SK-N-SH (cell line): ENCODE results near the gene GNB2. TPM values are rescaled to one million over a fixed set of nuclear protein-coding genes. Genes with fewer than 3 reads are reported as not detected.
"Not testable (repeated sequence)": the region's sequence is repeated elsewhere in the genome, so short reads cannot be mapped to it uniquely, and the experiment has no call there.

ENCODE experiments used
- CTCF ChIA-PET: fragments of 300-600, 350-600 bp; formaldehyde crosslinking; extraction: SDS; loops from one replicate; lab custom pipeline; 2021; lab: Yijun Ruan, JAX
- POLR2A ChIA-PET: fragments of 350-600 bp; sonication (Branson Sonifier 250); formaldehyde crosslinking; extraction: SDS; loops from one replicate; lab custom pipeline; 2020; ENCODE audit warnings: antibody characterized with exemption, inconsistent platforms; lab: Yijun Ruan, JAX
- DNase-seq: peaks from one replicate; pipeline ENCODE4 v3.0.0; 2012
- H2AFZ ChIP-seq: fragments of 200-600 bp; sonication (generic); 2 replicates; pipeline ENCODE4 v1.8.1; 2016; ENCODE audit warnings: antibody characterized with exemption, mild to moderate bottlenecking, low read depth
- H3F3A ChIP-seq: fragments of 200-600 bp; sonication (generic); replicated peaks from 2 replicates; pipeline ENCODE3; 2016; ENCODE audit warnings: antibody characterized with exemption, mild to moderate bottlenecking; ENCODE audit not compliant: insufficient read depth
- H3K27ac ChIP-seq, 2 experiments: fragments of 200-500 bp in 1 of 2; fragments of 200-600 bp in 1 of 2; sonication (Bioruptor generic) in 1 of 2; sonication (generic), shearing (Covaris generic) in 1 of 2; 2 replicates each; pipeline versions ENCODE4 v1.5.1 to v1.6.1; 2014 to 2016; ENCODE audit warnings: low read depth in 2 of 2, inconsistent platforms in 1 of 2, low read length in 1 of 2, mild to moderate bottlenecking in 1 of 2, mixed read lengths in 1 of 2
- H3K27me3 ChIP-seq: fragments of 200-600 bp; sonication (generic), shearing (Covaris generic); 2 replicates; pipeline ENCODE4 v1.6.1; 2016; ENCODE audit warnings: mixed run types; ENCODE audit not compliant: insufficient read depth
- H3K36me3 ChIP-seq, 2 experiments: fragments of 200-500 bp in 1 of 2; fragments of 200-600 bp in 1 of 2; sonication (Bioruptor generic) in 1 of 2; sonication (generic) in 1 of 2; replicated peaks in 1 of 2; 2 replicates each; pipeline versions ENCODE3 to v1.5.1; 2014 to 2016; ENCODE audit warnings: low read length in 1 of 2, mild to moderate bottlenecking in 1 of 2; ENCODE audit not compliant: insufficient read depth in 2 of 2, control insufficient read depth in 1 of 2
- H3K4me1 ChIP-seq, 2 experiments: fragments of 200-500 bp in 1 of 2; fragments of 200-600 bp in 1 of 2; sonication (Bioruptor generic) in 1 of 2; sonication (generic), shearing (Covaris generic) in 1 of 2; 2 replicates each; pipeline versions ENCODE4 v1.5.1 to v1.6.1; 2014 to 2016; ENCODE audit warnings: low read depth in 1 of 2, low read length in 1 of 2, mixed run types in 1 of 2; ENCODE audit not compliant: insufficient read depth in 2 of 2, control insufficient read depth in 1 of 2
- H3K4me2 ChIP-seq: fragments of 200-600 bp; sonication (generic), shearing (Covaris generic); 2 replicates; pipeline ENCODE4 v1.6.1; 2017; ENCODE audit warnings: mixed run types
- H3K4me3 ChIP-seq, 2 experiments: fragments of 200-500 bp in 1 of 2; fragments of 200-600 bp in 1 of 2; sonication (Bioruptor generic) in 1 of 2; sonication (generic), shearing (Covaris generic) in 1 of 2; 2 replicates each; pipeline versions ENCODE4 v1.5.1 to v1.8.1; 2014 to 2016; ENCODE audit warnings: low read depth in 2 of 2, inconsistent platforms in 1 of 2, low read length in 1 of 2, mild to moderate bottlenecking in 1 of 2, mixed read lengths in 1 of 2, moderate library complexity in 1 of 2
- H3K79me2 ChIP-seq: fragments of 200-600 bp; sonication (generic); 2 replicates; pipeline ENCODE4 v1.8.1; 2017; ENCODE audit warnings: mild to moderate bottlenecking; ENCODE audit not compliant: insufficient read depth
- H3K9ac ChIP-seq: fragments of 200-600 bp; sonication (generic); 2 replicates; pipeline ENCODE4 v1.6.1; 2017; ENCODE audit warnings: mixed run types
- H3K9me2 ChIP-seq: fragments of 200-600 bp; sonication (generic); 2 replicates; pipeline ENCODE4 v1.6.1; 2017; ENCODE audit warnings: mixed run types
- H3K9me3 ChIP-seq: fragments of 200-600 bp; sonication (generic); 2 replicates; pipeline ENCODE4 v1.6.1; 2017; ENCODE audit warnings: mixed run types, mild to moderate bottlenecking, moderate library complexity
- H4K20me1 ChIP-seq: fragments of 200-600 bp; sonication (generic); 2 replicates; pipeline ENCODE4 v1.6.1; 2017; ENCODE audit warnings: mild to moderate bottlenecking, mixed run types; ENCODE audit not compliant: insufficient read depth
- CHD2 ChIP-seq: fragments of 150-350 bp; IDR thresholded peaks from 2 replicates; pipeline ENCODE4 v1.6.1; 2018; ENCODE audit warnings: low read length; ENCODE audit not compliant: partially characterized antibody
- EP300 ChIP-seq, 2 experiments: IDR thresholded peaks; 2 replicates each; pipeline versions ENCODE4 v1.4.0 to v1.6.1; 2012; ENCODE audit warnings: borderline replicate concordance in 1 of 2, low read depth in 1 of 2, low read length in 1 of 2
- EZH2phosphoT487 ChIP-seq: fragments of 200-600 bp; sonication (generic); IDR thresholded peaks from 2 replicates; pipeline ENCODE4 v1.6.1; 2017; ENCODE audit warnings: low read depth, mixed run types, mild to moderate bottlenecking, antibody characterized with exemption, moderate library complexity, borderline replicate concordance
- FOSL2 ChIP-seq: IDR thresholded peaks from 2 replicates; pipeline ENCODE4 v1.4.0; 2012; ENCODE audit warnings: low read depth, mild to moderate bottlenecking, moderate library complexity, borderline replicate concordance
- GABPA ChIP-seq: IDR thresholded peaks from 2 replicates; pipeline ENCODE4 v1.4.0; 2012; ENCODE audit warnings: low read depth, mild to moderate bottlenecking
- GATA2 ChIP-seq: sonication (generic); formaldehyde crosslinking; IDR thresholded peaks from 2 replicates; pipeline ENCODE4 v1.5.0; 2020; ENCODE audit warnings: mild to moderate bottlenecking, missing genetic modification reagents
- MXI1 ChIP-seq: IDR thresholded peaks from 2 replicates; pipeline ENCODE4 v1.6.1; 2012; ENCODE audit warnings: mild to moderate bottlenecking, low read depth, low read length, improper control_type of control experiment
- RAD21 ChIP-seq: IDR thresholded peaks from 2 replicates; pipeline ENCODE4 v1.6.1; 2012; ENCODE audit warnings: mild to moderate bottlenecking, low read length
- RFX5 ChIP-seq: IDR thresholded peaks from 2 replicates; pipeline ENCODE4 v1.6.1; 2012; ENCODE audit warnings: mild to moderate bottlenecking, improper control_type of control experiment, low read length
- SIN3A ChIP-seq: IDR thresholded peaks from 2 replicates; pipeline ENCODE4 v1.6.1; 2012; ENCODE audit warnings: low read depth, mild to moderate bottlenecking, low read length, moderate library complexity, borderline replicate concordance
- TCF12 ChIP-seq: IDR thresholded peaks from 2 replicates; pipeline ENCODE4 v1.4.0; 2012
- USF1 ChIP-seq: IDR thresholded peaks from 2 replicates; pipeline ENCODE4 v1.4.0; 2012; ENCODE audit warnings: low read depth, borderline replicate concordance
- WGBS: methylation state at CpG from one replicate; pipeline ENCODE4 v1.1.6; 2017; ENCODE audit warnings: low lambda C conversion rate; 5-methylcytosine and 5-hydroxymethylcytosine counted together
- polyA plus RNA-seq, 3 experiments: library from polyadenylated mRNA; depleted of rRNA; stranded (reverse); fragments of >200 nt; gene quantifications; 2 replicates each; pipeline ENCODE4 v1.2.3, GENCODE V29; 2012
- TF ChIP-seq, protein P1 (sequence below): IDR thresholded peaks from 2 replicates; pipeline ENCODE4 v1.4.0; 2012; ENCODE audit warnings: low read depth

GNB2 gene
- polyA plus RNA-seq, 1 of the 3 experiments (the other 2 are of a cell fraction) = 398 TPM

- Histone ChIP-seq H3F3A (no peaks in the 10 kb centered on the region), H3K9ac (no peak overlapping the region)
- TF ChIP-seq EP300 (IDR thresholded peaks at IDR 0.05; ENCODE audit: borderline replicate concordance in 1 of 2, low read depth in 1 of 2, low read length in 1 of 2) = no peak
- no peak for TF ChIP-seq RAD21
- no peak for TF ChIP-seq GATA2 (CRISPR knock-in tag)
- no peak for TF ChIP-seq CHD2
- no peak for TF ChIP-seq FOSL2
- TF ChIP-seq, protein P1, sequence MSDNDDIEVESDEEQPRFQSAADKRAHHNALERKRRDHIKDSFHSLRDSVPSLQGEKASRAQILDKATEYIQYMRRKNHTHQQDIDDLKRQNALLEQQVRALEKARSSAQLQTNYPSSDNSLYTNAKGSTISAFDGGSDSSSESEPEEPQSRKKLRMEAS = no peak
- TF ChIP-seq MXI1 = no peak
- no peak for TF ChIP-seq RFX5
- TF ChIP-seq GABPA = no peak
- TF ChIP-seq EZH2phosphoT487 = no peak
- TF ChIP-seq USF1 = no peak
- TF ChIP-seq SIN3A = no peak
- no peak for TF ChIP-seq TCF12
- TF ChIP-seq, all 33 proteins: peak for 0
- POLR2A ChIA-PET = no interaction called here
- Histone ChIP-seq H3K4me2 (no peak overlapping the region), H3K79me2 (no peaks in the 10 kb centered on the region), H3K9me3 (no peaks in the 10 kb centered on the region), H4K20me1 (no peaks in the 10 kb centered on the region), H3K27ac (no peak overlapping the region), H2AFZ (no peak overlapping the region), H3K9me2 (no peaks in the 10 kb centered on the region), H3K36me3 (no peaks in the 10 kb centered on the region), H3K4me1 (no peaks in the 10 kb centered on the region), H3K4me3 (no peak overlapping the region), H3K27me3 (peaks cover 4% of the 10 kb centered on the region; the same call in 1 of the 2 replicates)
- no peak for DNase-seq
- CTCF ChIA-PET = interaction anchor here (0.8 to 17.6 kb wide), 5 partner anchors 9 to 232 kb away, joined by 3 to 344 read pairs (median 27); partner anchors contain the start of genes EPO, POP7 and SLC12A9
- 61% methylated on average over 8 of the region's 8 CpGs for WGBS
These were observed 41.2 kb downstream of the GNB2 start for GRCh38 chr7:100714725-100715124.

DNA sequence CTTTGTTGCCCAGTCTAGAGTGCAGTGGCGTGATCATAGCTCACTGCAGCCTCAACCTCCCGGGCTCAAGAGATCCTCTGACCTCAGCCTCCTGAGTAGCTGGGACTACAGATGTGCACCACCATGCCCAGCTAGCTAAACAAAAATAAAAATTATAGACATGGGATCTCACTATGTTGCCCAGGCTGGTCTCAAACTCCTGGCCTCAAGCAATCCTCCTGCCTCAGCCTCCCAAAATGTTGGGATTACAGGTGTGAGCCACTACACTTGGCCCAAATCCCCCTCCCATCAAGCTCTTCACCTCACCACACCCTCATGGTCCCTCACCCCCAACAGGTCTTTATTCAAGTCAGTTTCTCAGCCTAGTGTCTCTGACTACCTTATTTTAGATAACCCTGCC, 43.5 kb downstream of the GNB2 start:
- DNase-seq, H3K4me3 ChIP-seq, H3K79me2 ChIP-seq, H4K20me1 ChIP-seq, H3K9me2 ChIP-seq, H3K4me1 ChIP-seq, H2AFZ ChIP-seq, H3F3A ChIP-seq, H3K9ac ChIP-seq, H3K4me2 ChIP-seq, POLR2A ChIA-PET, H3K9me3 ChIP-seq, H3K27ac ChIP-seq, H3K36me3 ChIP-seq: not testable (repeated sequence)
- WGBS = 66% methylated on average over 2 of the region's 2 CpGs
- CTCF ChIA-PET = interaction anchor here (0.6 to 17.6 kb wide), 5 partner anchors 8 to 142 kb away, joined by 3 to 344 read pairs (median 27); partner anchors contain the start of genes EPO, POP7 and SLC12A9
- H3K27me3 ChIP-seq = peaks cover 26% of the 10 kb centered on the region
